Subcutaneous abdominal adipose tissue (tissue), 5 donors: Measurements from ENCODE around the gene NAXE.

Experiments used
- H3K27ac ChIP-seq: one replicate; pipeline ENCODE4 v1.7.0; 2013; ENCODE audit warnings: low read depth, mild to moderate bottlenecking, inconsistent platforms, low read length, moderate library complexity
- H3K27me3 ChIP-seq, 5 donors: one replicate each; pipeline ENCODE4 v1.7.0; 2013; ENCODE audit warnings: low read length in 5 of 5, inconsistent platforms in 1 of 5; ENCODE audit not compliant: control insufficient read depth in 5 of 5, insufficient read depth in 4 of 5
- H3K36me3 ChIP-seq, 5 donors: one replicate each; pipeline ENCODE4 v1.7.0; 2013; ENCODE audit warnings: low read length in 5 of 5; ENCODE audit not compliant: control insufficient read depth in 5 of 5, insufficient read depth in 5 of 5
- H3K4me1 ChIP-seq, 5 donors: one replicate each; pipeline ENCODE4 v1.7.0; 2013; ENCODE audit warnings: low read length in 5 of 5, mild to moderate bottlenecking in 3 of 5, moderate library complexity in 1 of 5; ENCODE audit not compliant: control insufficient read depth in 5 of 5, insufficient read depth in 5 of 5
- H3K4me3 ChIP-seq, 5 donors: one replicate each; pipeline ENCODE4 v1.7.0; 2013; ENCODE audit warnings: low read length in 5 of 5, low read depth in 1 of 5
- H3K9ac ChIP-seq, 5 donors: one replicate each; pipeline ENCODE4 v1.7.0; 2013; ENCODE audit warnings: low read length in 5 of 5, mild to moderate bottlenecking in 4 of 5, moderate library complexity in 3 of 5
- H3K9me3 ChIP-seq, 5 donors: one replicate each; pipeline ENCODE4 v1.7.0; 2013; ENCODE audit warnings: low read length in 5 of 5; ENCODE audit not compliant: control insufficient read depth in 5 of 5
- donor health status: healthy.
- donor health status: healthy.
- donor health status: healthy.
- donor health status: healthy.
- donor health status: healthy.

The NAXE gene

GRCh38 chr1:156591181-156591431 lies 470 bp upstream of the NAXE start:
- H3K27me3 ChIP-seq = no peaks in the 10 kb centered on the region
- H3K27ac ChIP-seq = peak overlapping the region; percentile 61
- peak overlapping the region; percentile 64 to 94 (median 79) for H3K4me3 ChIP-seq
- peaks cover 5 to 32% (median 26%) of the 10 kb centered on the region in 5 donors for H3K36me3 ChIP-seq
- H3K4me1 ChIP-seq = peaks cover 2 to 17% (median 14%) of the 10 kb centered on the region in 5 donors
- H3K9me3 ChIP-seq = no peaks in the 10 kb centered on the region
- H3K9ac ChIP-seq = peak overlapping the region; percentile 16 to 92 (median 70)

- no peaks in the 10 kb centered on the region for H3K9me3 ChIP-seq
- peaks cover 12 to 44% (median 39%) of the 10 kb centered on the region in 5 donors for H3K36me3 ChIP-seq
- peak overlapping the region; percentile 64 to 94 (median 83) for H3K4me3 ChIP-seq
- peaks cover 2 to 17% (median 14%) of the 10 kb centered on the region in 5 donors for H3K4me1 ChIP-seq
- H3K27ac ChIP-seq = no peak overlapping the region
- H3K27me3 ChIP-seq = no peaks in the 10 kb centered on the region
- H3K9ac ChIP-seq = peak overlapping the region; percentile 70 to 96 (median 92)
Measured at GRCh38 chr1:156592158-156592909, 758 bp downstream of the NAXE start.

- Histone ChIP-seq H3K27me3 (no peaks in the 10 kb centered on the region), H3K4me1 (peaks cover 2 to 17% (median 14%) of the 10 kb centered on the region in 5 donors), H3K27ac (no peak overlapping the region), H3K9me3 (no peaks in the 10 kb centered on the region), H3K4me3 (no peak overlapping the region), H3K9ac (no peak overlapping the region), H3K36me3 (peaks cover 14 to 52% (median 42%) of the 10 kb centered on the region in 5 donors)
Measured at GRCh38 chr1:156592910-156593660, 1.5 kb downstream of the NAXE start.

- no peaks in the 10 kb centered on the region for H3K27me3 ChIP-seq
- peaks cover 14 to 57% (median 45%) of the 10 kb centered on the region in 5 donors for H3K36me3 ChIP-seq
- peaks cover 2 to 17% (median 14%) of the 10 kb centered on the region in 5 donors for H3K4me1 ChIP-seq
- H3K9me3 ChIP-seq = no peaks in the 10 kb centered on the region
- no peak overlapping the region for H3K27ac ChIP-seq
- no peak overlapping the region for H3K9ac ChIP-seq
- no peak overlapping the region for H3K4me3 ChIP-seq
Measured at GRCh38 chr1:156593661-156593989, 2.0 kb downstream of the NAXE start.

GRCh38 chr1:156594190-156594589 lies 2.6 kb downstream of the NAXE start:
- H3K27ac ChIP-seq = no peak overlapping the region
- H3K27me3 ChIP-seq = no peaks in the 10 kb centered on the region
- H3K4me3 ChIP-seq = no peak overlapping the region
- H3K9me3 ChIP-seq = no peaks in the 10 kb centered on the region
- no peak overlapping the region for H3K9ac ChIP-seq
- peaks cover 2 to 17% (median 14%) of the 10 kb centered on the region in 5 donors for H3K4me1 ChIP-seq
- H3K36me3 ChIP-seq = peaks cover 14 to 59% (median 45%) of the 10 kb centered on the region in 5 donors

- no peak overlapping the region for H3K27ac ChIP-seq
- no peaks in the 10 kb centered on the region for H3K27me3 ChIP-seq
- H3K36me3 ChIP-seq = peaks cover 14 to 59% (median 45%) of the 10 kb centered on the region in 5 donors
- peaks cover 2 to 17% (median 14%) of the 10 kb centered on the region in 5 donors for H3K4me1 ChIP-seq
- no peak overlapping the region for H3K4me3 ChIP-seq
- H3K9me3 ChIP-seq = no peaks in the 10 kb centered on the region
- no peak overlapping the region for H3K9ac ChIP-seq
Measured at GRCh38 chr1:156595016-156595415, 3.4 kb downstream of the NAXE start.

GRCh38 chr1:156596426-156596825 lies 4.8 kb downstream of the NAXE start:
- Histone ChIP-seq H3K4me3 (no peak overlapping the region), H3K27ac (no peak overlapping the region), H3K36me3 (peaks cover 14 to 59% (median 45%) of the 10 kb centered on the region in 5 donors), H3K27me3 (no peaks in the 10 kb centered on the region), H3K9me3 (no peaks in the 10 kb centered on the region), H3K4me1 (peaks cover 0 to 22% (median 19%) of the 10 kb centered on the region in 5 donors), H3K9ac (no peak overlapping the region)

GRCh38 chr1:156598125-156598524 lies 6.5 kb downstream of the NAXE start:
- peaks cover 14 to 57% (median 45%) of the 10 kb centered on the region in 5 donors for H3K36me3 ChIP-seq

GRCh38 chr1:156598731-156599432 lies 7.3 kb downstream of the NAXE start:
- Histone ChIP-seq H3K4me1 (peaks cover 2 to 23% (median 20%) of the 10 kb centered on the region in 5 donors), H3K27me3 (no peaks in the 10 kb centered on the region), H3K27ac (no peak overlapping the region), H3K9ac (no peak overlapping the region), H3K9me3 (no peaks in the 10 kb centered on the region), H3K36me3 (peaks cover 14 to 49% (median 43%) of the 10 kb centered on the region in 5 donors), H3K4me3 (no peak overlapping the region)

More at GRCh38 chr1:156598125-156598524, 6.5 kb downstream of the NAXE start:
- no peaks in the 10 kb centered on the region for H3K27me3 ChIP-seq
- H3K9ac ChIP-seq = no peak overlapping the region
- H3K9me3 ChIP-seq = no peaks in the 10 kb centered on the region
- H3K4me3 ChIP-seq = no peak overlapping the region
- peaks cover 2 to 23% (median 20%) of the 10 kb centered on the region in 5 donors for H3K4me1 ChIP-seq
- H3K27ac ChIP-seq = no peak overlapping the region

GRCh38 chr1:156599811-156600210 lies 8.2 kb downstream of the NAXE start:
- H3K27me3 ChIP-seq = no peaks in the 10 kb centered on the region
- no peak overlapping the region for H3K27ac ChIP-seq
- H3K9me3 ChIP-seq = no peaks in the 10 kb centered on the region
- H3K9ac ChIP-seq = no peak overlapping the region
- H3K36me3 ChIP-seq = peaks cover 12 to 40% (median 34%) of the 10 kb centered on the region in 5 donors
- peaks cover 2 to 23% (median 20%) of the 10 kb centered on the region in 5 donors for H3K4me1 ChIP-seq
- no peak overlapping the region for H3K4me3 ChIP-seq
